GM19239 (cell line): Measurements from ENCODE around the gene PTPN2.

Experiments used
- DNase-seq: peaks from one replicate; pipeline ENCODE4 v3.0.0; 2011; ENCODE audit warnings: low spot score; ENCODE audit not compliant: insufficient read length
- FAIRE-seq: peaks from 2 replicates; lab custom pipeline; 2011; peaks lifted over from hg19 to GRCh38; lab: Jason Lieb, UNC

Gene PTPN2

DNA sequence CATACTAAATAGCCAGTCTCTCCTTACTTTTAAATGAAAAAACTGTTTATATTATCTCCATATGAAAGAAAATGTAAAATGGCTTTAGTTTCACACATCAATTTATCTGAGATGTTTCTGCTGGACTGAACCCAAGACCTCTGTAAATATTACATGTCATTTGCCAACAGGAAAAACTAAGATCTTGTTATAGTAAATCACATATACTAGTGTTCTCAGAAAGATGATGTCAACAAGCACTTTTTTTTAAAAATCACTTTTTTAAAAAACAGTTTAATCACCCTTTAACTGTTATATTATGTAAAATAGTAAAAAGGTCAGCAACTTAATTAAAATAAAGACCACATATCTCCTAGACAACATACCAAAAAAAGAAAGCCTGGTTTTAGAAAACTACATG, 46.3 kb downstream of the PTPN2 start:
- DNase-seq: no peak
- FAIRE-seq: peak; percentile 35

DNA sequence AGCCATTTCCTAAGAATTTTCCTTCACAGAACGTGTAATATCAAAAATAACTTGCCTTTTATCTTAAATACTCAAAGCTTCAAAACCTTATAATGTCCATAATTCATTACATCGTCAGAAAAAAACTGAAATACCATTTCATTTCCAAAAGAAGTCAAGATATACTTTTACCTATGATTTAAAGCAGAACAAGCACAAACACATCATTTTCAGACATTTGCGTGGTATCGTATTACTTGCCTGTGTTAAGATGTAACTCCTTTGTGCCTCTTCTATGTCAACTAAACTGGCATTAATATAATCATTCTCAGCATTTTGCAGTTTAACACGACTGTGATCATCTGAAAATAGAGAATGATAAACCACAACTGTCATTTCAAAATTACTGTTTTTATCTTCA, 47.5 kb downstream of the PTPN2 start:
- FAIRE-seq (no peak), DNase-seq (no peak)

DNA sequence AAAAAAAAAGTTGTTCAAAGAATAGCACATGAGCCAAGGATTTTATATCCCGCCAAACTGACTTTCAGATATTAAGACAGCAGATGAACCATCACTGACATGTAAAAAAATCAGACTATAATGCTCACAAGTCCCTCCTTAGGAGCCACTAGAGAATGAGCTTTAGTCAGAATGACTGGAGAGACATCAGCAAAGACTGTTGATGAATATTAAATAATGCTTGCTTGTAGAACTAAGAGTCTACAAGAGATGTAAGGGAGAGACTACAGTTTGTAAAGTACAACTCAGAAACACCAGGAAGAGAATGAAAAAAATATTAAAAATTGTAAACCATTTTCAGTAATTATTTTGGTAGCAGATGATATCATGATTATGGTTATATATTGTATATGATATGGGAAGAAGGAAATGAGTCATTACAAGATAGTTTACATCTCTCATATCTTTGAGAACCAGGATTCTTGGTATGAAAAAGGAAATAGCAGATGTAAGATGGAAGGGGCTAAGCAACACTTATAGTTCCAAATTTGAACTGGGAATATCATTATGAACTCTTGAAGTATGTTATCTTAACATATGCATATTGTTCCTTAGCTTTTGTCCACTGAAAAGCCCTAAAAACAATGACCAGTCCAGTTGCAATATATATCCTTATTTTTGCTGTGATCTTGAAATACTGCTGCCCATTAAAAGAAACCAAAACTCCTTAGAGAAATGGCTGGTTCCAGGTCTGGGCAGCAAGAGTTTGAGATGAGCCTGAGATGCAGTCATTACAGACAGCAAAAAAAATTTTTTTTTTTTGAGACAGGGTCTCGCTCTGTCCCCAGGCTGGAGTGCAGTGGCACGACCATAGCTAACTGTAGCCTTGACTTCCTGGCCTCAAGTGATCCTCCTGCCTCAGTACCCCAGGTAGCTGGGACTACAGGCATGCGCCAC, 55.7 kb downstream of the PTPN2 start:
- no peak for FAIRE-seq
- DNase-seq: no peak

DNA sequence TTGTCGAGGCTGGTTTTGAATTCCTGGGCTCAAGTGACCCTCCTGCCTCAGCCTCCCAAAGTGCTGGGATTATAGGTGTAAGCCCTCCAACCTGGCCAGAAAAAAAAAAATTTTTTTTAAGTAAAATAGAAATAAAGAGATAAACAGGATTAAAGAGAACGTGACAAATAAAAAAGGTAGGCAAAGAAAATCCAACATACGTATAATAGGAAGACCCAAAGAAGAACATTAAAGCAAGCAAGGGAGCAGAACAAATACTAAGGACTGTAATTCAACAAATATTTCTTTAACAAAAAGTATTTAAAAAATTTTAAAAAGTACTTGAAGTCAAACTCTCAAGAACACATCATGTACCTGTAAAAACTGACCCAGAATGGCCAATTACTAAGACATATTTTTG, 56.4 kb downstream of the PTPN2 start:
- no peak for FAIRE-seq

DNA sequence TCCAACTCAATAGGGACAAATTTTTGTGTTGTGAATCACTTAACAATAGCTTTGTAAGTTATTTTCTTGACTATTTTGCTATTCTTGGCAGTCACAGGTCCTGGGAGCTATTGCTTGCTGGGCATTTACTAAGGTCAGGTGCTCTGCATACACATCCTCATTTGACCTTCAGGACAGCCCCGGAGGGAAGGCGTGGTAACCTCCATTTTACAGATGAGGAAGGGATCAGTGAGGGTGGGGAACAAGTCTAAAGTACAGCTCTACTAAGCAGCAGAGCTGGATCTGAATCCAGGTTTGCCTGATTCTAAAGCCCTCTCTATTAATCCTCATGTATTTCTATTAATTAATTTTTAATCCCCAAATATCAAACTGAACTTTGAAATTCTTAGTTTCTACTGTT, 58.8 kb downstream of the PTPN2 start:
- DNase-seq (no peak), FAIRE-seq (peak; percentile 40)

More for the DNA sequence above, 56.4 kb downstream of the PTPN2 start:
- no peak for DNase-seq

DNA sequence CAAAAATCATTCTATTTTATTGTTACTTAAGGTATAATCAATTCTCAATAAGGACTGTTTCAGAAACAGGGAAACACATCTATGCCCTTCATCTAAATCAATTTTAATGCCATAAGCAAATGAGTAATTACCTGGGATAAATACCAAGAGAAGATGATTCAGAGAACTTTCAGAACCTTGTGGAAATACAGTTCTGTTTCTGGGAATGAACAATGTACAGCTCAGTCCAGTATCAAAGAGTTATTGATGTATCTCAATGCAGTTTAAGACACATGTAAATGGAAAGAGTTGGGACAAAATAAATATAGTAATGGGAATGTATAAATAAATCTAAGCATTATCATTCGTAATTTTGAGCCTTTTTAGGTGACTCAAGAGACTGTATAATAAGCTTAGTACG, 60.1 kb downstream of the PTPN2 start:
- DNase-seq: no peak
- no peak for FAIRE-seq

DNA sequence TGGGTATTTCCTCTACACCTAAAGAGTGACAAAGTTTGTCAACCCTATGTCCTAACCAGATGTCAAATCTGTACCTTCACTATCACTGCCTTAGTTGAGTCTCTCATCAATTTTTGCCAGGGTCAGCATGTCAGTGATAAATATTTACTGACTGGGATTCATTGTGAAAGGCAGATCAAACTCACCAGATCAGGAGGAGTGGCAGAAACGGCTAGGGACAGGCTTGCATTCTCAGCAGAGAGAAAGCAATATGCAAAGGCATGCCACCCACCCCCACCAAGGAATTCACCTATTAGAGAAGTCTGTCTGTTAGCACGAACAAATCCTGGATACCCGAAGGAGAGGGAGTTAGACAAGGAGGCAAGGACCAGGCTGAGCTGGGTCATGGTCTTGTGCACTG, 62.6 kb downstream of the PTPN2 start:
- no peak for DNase-seq
- peak; percentile 66 for FAIRE-seq

DNA sequence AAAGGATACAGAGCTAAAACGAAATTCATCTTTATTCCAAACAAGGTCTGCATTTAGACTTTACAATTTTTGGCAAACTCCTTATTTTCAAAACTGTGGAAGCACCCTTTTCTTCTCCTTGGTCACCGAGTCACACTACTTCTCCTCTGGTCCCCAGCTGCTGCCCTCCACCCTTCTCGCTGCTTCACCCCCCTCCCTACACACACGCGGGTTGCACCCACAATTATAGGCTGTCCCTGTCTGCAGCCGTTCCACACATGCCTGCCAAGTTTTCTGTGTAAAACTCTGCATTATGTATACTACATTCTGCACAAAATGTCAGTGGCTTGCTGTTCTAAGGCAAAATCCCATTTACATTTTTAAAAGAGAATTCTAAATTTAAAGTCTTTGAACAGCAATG, 63.5 kb downstream of the PTPN2 start:
- FAIRE-seq (no peak), DNase-seq (no peak)

DNA sequence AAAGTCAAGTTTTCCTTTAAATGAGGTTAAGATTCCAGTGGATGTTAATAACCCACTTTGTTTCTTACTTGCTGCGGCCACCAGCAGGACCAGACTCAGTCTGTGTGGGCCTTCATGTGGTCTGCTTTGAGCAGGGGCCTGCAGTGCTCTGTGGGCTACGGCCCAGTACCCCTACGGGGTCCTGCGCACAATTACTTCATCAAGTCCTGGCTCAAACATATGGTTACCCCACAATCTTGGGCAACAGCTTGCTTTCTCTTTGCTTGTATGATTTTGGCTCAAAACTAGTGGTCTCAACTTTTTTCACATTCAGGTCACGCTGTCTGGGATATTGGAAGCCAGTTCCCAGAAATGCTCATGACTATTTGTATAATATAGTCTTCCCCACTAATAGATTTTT, 64.2 kb downstream of the PTPN2 start:
- no peak for FAIRE-seq
- no peak for DNase-seq

DNA sequence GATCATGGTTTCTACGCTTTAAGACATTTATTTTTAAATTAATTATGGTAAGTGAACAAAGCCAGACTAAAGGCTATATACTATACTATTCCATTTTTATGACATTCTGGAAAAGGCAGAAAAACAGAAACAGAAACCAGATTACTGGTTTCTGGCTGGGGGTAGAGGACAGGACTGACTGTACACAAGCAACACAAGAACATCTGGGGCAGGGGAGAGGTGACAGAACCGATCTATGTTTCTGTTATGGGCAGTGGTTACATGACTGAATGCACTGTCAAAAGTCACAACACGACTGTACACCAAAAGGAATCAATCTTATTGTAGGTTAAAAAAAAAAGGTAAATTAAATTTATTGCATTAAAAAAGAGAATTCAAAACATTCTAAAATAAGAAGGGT, 64.7 kb downstream of the PTPN2 start:
- peak; percentile 21 for DNase-seq
- peak; percentile 94 for FAIRE-seq

DNA sequence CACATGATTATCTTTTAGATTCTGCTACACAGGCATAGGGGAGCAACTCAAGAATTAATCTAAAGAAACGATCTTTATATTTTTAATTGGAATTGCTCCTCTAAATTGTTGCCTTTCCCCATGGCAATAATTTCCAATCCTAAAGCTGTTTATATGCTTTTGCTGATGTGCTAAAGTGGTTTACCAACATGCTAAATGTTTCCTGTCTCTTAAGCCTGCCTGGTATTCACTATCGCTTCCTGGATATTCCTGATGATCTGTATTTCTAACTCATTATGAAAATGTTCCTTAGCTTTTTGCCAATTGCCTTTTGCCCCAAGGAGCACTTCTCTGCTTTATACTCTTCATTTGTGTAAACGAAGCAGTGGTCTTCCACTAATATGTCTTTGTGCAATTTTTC, 65.8 kb downstream of the PTPN2 start:
- DNase-seq (no peak), FAIRE-seq (no peak)

DNA sequence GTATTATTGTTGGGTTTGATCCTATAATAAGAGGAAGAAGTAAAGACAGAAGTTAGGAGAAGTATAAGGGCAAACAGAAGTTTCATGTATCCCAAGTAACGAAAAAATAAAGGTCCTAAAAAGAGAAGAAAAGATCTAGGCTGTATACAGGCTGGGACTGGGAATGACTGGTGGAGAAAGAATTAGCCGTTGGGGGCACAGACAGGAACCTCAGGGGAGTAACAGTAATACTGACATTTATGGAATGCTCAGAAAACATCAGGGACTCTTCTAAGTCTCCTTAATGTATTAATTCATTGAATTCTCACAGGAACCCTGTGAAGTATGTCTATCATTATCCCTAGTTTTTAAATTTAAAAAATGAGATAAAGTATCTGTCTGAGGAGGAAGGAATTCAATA, 67.6 kb downstream of the PTPN2 start:
- DNase-seq (no peak), FAIRE-seq (no peak)

DNA sequence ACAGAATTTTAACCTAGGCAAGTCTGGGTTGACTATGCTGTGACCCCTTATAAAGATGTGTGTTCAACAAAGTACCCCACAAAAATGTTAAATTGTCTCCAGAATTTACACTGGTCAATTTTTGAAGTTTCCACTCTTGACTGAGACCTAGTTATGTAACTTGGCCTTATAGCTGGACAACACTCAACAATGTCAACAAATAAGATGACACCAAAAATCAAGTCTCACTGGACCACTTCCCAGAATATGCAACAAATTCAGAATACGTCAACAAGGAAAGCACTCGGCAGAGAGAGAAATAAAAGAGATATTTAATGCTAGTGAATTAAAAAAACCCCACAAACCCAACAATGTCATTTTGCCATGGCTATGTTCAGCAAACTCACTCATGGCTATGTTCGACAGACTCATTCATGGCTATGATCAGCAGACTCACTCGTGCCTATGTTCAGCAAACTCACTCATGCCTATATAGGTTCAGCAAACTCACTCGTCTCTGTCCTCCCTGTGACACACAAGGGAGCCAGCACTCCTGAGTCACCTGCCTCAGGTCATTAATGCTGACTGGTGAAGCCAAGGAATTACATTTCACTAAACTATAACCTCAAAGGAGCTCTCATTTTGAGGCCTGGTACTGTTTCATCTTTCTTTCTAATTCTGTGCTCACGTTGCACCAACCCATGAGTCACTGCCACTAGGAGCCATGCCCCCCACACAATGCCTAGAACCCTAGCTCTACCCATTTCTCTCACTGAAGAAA, 72.7 kb downstream of the PTPN2 start:
- FAIRE-seq: no peak
- DNase-seq: no peak

DNA sequence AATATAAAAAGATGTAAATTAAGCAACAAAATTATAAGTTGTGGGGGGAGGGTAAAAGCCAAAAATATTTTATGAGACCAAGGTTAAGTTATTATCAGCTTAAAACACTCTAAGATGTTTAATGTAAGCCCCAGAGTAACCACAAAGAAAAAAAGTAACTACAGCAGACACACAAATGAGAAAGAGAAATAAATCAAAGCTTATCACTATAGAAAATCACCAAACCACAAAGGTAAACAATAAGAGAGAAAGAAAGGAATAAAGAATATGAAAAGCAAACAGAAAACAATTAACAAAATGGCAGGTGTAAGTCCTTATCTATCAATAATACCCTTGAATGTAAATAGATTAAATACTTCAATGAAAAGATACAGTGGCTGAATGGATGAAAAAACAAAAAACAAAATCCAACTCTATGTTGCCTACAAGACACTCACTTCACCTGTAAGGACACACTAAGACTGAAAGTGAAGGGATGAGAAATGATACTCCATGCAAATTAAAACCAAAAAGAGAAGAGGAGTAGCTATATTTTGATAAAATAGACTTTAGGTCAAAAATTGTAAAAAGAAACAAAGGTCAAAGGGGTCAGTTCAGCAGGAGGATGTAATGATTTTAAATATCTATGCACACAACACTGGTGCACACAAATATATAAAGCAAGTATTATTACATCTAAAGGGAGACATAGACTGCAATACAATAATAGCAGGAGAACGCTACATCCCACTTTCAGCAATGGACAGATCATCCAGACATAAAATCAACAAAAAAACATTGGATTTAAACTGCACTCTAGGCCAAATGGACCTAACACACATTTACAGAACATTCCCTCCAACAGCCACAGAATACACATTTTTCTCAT, 80.7 kb downstream of the PTPN2 start:
- DNase-seq: no peak
- peak; percentile 70 for FAIRE-seq

DNA sequence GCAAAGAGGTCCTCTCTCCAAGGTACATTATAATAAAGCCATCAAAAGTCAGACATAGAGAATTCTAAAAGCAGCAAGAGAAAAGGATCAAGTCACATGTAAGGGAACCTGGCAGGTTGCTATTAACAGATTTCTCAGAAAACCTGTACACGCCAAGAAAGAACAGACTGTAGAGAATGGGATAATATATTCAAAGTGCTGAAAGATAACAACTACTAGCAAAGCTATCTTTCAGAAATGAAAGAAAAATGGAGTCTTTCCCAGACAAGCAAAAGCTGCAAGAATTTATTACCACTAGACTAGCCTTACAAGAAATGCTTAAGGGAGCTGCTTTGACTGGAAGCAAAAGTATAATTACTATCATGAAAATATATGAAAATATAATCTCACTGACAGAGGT, 81.5 kb downstream of the PTPN2 start:
- peak; percentile 79 for FAIRE-seq
- DNase-seq: no peak

DNA sequence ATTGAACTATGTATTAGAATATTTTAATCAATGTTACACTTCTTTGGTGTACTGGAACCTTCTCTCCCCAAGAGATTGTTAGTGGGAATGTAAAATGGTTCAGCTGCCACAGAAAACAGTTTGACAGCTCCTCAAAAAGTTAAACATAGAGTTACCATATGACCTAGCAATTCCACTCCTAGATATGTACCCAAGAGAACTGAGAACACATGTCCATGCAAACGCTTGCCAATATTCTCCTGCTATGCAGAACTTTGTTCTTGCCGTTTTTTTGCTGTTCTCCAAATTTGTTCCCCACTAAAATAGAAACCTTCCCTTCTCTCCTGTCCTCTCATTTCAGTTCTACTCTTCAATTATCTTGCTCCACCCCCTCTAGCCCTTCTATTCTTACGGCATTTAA, 87.6 kb downstream of the PTPN2 start:
- FAIRE-seq: no peak
- no peak for DNase-seq

DNA sequence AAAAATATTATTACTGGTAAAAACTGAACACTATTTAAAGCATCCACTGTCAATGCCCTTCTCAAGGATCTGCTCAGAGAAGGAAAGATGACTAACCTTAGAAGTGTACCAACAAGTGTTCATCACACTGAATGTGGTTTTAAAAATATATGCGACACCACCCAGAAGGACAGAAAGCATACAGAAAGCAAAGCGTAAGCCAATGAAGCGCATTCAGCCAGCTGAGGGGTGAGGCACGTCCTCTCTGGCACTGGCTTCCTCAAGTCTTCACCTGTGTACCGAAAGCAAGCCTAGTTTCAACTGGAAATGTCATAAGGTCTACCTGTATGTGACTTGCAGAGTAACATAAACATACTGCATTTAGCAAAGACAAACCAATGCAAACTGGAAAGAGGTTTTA, 92.4 kb downstream of the PTPN2 start:
- FAIRE-seq: no peak
- no peak for DNase-seq

DNA sequence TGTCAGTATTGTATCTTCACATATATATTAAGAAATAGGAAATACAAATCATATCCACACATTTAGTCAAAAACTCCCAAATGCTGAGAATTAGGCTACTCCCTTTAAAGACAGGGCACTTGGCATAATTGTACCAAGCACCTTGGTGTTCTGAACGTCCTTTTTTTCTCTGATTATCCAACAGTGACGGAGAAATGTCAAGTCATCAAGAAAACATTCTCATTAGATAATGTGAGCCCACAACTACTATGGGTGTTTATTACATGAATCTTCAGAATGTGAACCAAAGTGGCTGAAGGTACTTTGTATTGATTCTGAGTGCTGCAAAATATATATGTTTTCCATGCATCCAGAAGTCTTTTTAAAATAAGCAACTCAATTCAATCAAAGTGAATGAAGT, 97.4 kb downstream of the PTPN2 start:
- no peak for FAIRE-seq
- DNase-seq: no peak

DNA sequence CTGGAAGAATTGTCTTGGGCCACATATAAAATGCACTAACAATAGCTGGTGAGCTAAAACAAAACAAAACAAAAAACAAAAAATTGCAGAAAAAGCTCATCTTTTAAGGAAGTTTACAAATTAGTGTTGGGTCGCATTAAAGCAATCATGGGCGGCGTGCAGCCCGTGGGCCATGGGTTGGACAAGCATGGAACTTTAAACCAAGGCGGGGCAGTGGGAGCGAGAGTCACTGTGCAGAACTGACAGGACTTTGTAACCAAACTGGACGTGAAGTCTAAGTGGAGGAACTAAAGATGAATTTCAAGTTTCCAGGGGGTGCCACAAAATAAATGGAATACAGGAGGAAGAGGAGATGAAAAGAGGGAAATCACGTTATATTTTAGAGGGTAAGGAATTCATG, 100.5 kb downstream of the PTPN2 start:
- DNase-seq: no peak
- FAIRE-seq: no peak

DNA sequence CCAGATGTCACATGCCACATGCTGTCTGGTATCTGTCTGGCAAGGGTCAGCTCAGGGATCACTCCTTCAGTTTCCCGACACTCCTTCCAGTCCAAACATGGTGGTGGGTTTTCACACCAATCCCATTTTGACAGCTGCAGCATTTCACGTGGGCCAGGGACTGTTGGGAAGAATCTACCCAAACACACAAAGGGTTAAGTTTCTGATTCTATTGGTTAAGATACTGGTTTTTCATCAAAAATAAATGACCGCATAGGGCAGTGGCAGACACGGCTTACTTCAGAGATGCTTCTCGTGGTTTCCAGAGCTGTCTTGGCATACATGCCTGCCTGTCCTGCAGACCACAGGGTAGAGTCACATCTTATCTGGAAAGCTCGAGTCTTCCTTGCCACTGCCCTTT, 101.5 kb downstream of the PTPN2 start:
- FAIRE-seq (no peak), DNase-seq (no peak)

DNA sequence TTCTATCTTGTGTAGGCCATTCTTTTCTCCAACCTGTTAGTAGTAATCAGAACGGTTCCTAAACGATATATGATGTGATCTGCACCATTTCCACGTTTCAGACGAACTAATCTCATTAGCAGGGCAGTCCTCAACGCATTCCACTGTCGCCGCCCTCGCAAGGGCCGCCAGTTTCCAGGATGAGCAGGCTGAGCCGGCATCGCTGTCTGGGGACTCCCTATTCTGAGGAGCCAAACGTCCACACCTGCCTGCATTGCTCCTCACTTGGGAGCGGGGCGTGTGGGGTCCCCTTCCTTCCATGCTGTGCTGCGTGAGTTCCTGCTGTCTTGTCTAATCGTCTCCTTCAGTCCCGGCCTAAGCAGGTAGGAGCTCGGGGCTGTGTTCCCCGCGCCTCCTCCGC, 104.6 kb downstream of the PTPN2 start:
- DNase-seq (no peak), FAIRE-seq (no peak)
